Glomerular endothelial cell (primary cell): Measurements from ENCODE around the gene ZNF778. TPM values are rescaled to one million over a fixed set of nuclear protein-coding genes. Genes with fewer than 3 reads are reported as not detected.

ENCODE experiments used
- total RNA-seq: library from RNA; depleted of rRNA; stranded (reverse); fragments of >200 nt; gene quantifications from 2 replicates; pipeline ENCODE4 v1.2.3, GENCODE V29; 2015

Gene ZNF778
- total RNA-seq, 1 donor from 2014 or later = 7.9 TPM

Other genes with a start within 250 kb of the ZNF778 start
- 0.05 and 0.23 TPM in 2 replicates for gene CBFA2T3, start 240.5 kb upstream of the ZNF778 start, total RNA-seq
- gene ACSF3, start 123.9 kb upstream of the ZNF778 start, total RNA-seq = 21.7 and 27.0 TPM in 2 replicates
- gene CDH15, start 46.0 kb upstream of the ZNF778 start, total RNA-seq = 0.06 TPM in 1 of 2 replicates, not detected in the other
- gene SLC22A31, start 17.2 kb upstream of the ZNF778 start, total RNA-seq = not detected in 2 replicates